Neural progenitor cell (in vitro differentiated cells): ENCODE measurements around the gene NEIL3.

ENCODE experiments used
- EZH2 ChIP-seq: fragments of 200-600 bp; sonication (generic); IDR thresholded peaks from 2 replicates; pipeline ENCODE4 v1.6.1; 2017; ENCODE audit warnings: antibody characterized with exemption, mild to moderate bottlenecking, moderate library complexity
- TF ChIP-seq, protein P1 (sequence below): fragments of 200-600 bp; sonication (generic); IDR thresholded peaks from 2 replicates; pipeline ENCODE4 v1.5.1; 2017; ENCODE audit warnings: antibody characterized with exemption, mild to moderate bottlenecking

DNA sequence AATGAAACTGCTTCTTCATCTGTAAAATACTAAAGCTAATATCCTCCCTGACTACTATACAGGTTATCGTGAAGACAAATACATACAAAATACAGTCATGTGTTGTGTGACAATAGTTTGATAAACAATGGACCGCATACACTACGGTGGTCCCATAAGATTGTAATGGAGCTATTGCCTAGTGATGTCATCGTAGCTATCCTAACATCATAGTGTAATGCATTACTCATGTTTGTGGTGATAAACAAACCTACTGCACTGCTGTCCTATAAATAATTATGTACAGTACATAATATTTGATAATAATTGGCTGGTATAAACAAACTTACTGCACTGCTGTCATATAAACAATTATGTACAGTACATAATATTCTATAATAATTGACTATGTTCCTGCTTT, 5.6 kb upstream of the NEIL3 start:
- TF ChIP-seq, protein P1, sequence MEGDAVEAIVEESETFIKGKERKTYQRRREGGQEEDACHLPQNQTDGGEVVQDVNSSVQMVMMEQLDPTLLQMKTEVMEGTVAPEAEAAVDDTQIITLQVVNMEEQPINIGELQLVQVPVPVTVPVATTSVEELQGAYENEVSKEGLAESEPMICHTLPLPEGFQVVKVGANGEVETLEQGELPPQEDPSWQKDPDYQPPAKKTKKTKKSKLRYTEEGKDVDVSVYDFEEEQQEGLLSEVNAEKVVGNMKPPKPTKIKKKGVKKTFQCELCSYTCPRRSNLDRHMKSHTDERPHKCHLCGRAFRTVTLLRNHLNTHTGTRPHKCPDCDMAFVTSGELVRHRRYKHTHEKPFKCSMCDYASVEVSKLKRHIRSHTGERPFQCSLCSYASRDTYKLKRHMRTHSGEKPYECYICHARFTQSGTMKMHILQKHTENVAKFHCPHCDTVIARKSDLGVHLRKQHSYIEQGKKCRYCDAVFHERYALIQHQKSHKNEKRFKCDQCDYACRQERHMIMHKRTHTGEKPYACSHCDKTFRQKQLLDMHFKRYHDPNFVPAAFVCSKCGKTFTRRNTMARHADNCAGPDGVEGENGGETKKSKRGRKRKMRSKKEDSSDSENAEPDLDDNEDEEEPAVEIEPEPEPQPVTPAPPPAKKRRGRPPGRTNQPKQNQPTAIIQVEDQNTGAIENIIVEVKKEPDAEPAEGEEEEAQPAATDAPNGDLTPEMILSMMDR = no peak
- TF ChIP-seq EZH2 = no peak
